Activated CD8-positive, alpha-beta memory T cell treated with anti-CD3 and anti-CD28 coated beads, Interleukin-2, amount 50 U/mL, for 24 hours (primary cell): Measurements from ENCODE around the gene WBP1L.

Experiments
- DNase-seq: peaks from one replicate; pipeline ENCODE4 v3.0.0-alpha.2; 2020; ENCODE audit errors: extremely low read depth

The WBP1L gene

DNA sequence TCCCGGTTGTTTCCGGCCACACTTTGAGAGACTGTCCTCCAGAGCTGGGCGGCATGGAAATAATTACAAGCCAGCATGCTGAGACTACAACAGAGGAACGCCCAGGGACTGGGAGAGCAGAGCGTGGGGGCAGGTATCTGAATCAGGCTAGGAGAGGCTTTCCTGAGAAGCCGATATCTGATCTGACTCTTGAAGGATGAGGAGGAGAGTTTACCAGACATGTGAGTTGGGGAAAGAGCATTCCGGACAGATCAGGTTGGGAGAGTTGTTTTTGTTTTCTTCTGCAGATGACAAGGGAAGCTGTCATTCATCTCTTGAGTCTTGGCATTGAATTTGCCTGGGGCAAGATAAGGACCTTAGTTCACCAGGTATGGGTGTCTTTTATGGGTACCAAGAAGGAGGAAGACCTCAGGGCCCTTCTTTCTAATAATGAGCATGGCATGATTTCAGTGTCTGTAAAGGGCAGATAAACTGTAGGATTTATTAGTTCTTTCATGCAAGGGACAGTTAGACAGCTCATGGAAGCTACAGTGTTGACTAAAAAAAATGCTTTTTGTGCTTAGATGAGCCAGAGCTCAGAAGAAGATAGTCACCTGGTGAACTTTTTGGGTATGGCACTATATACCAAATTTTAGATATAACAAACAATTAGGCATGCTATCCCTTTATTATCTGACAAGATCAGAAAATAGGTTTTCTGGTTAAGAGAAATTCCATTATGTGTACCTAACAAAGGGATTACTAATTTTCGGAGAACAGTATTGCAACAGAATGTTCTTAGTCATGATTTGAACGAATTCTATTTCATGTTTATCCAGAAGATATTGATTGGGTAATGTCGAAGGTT, 36.2 kb downstream of the WBP1L start:
- DNase-seq = no peak

DNA sequence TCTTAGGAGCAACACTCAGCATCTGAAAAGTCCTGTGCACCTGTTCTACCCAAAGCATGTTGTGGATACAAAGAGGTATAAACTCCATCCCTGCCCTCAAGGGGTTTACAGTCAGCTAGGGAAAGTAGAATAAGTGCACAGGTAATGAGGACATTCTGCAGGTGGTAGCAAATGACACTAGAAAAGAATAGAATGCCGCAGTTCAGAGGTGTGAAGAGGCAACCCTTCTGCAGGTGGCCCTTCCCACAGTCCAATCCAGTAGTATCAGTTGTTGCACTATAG, 36.7 kb downstream of the WBP1L start:
- DNase-seq = no peak

DNA sequence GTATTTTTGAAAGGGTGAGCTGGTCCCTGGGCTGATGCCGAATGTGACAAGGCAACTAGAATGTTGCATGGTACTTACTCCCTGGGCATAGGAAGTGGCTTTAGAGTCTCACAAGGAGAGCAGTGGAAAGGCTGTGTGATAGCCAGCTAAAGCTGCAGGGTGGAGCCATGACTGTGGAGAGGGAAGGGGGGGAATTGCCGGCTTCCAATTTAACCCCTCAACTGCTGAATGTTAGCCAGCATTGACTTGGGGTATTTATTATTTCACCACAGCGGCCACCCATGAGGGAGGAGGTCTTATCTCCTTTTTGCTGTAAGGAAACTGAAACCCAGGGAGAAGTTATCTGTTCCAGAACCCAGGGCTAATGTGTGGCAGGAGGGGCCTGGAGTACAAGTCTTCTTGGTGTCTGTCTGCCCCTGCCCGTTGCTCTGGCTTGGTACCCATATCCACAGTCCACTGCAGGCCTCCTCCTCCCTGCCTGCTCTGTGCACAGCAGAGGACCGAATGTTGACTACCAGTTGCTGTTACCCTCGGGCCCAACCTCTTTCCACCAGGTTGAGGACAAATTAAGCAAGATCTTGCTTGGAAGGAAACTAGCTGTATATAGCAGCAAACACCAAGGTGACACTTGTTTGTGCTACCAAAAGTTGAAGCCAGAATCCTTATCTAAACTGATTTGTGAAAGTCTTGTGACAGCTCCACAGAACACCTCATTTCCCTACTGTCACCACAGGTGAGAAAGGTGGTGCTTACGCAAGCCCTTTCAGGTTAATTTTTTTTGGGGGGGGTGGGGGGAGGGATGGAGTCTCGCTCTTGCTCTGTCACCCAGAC, 37.6 kb downstream of the WBP1L start:
- no peak for DNase-seq

DNA sequence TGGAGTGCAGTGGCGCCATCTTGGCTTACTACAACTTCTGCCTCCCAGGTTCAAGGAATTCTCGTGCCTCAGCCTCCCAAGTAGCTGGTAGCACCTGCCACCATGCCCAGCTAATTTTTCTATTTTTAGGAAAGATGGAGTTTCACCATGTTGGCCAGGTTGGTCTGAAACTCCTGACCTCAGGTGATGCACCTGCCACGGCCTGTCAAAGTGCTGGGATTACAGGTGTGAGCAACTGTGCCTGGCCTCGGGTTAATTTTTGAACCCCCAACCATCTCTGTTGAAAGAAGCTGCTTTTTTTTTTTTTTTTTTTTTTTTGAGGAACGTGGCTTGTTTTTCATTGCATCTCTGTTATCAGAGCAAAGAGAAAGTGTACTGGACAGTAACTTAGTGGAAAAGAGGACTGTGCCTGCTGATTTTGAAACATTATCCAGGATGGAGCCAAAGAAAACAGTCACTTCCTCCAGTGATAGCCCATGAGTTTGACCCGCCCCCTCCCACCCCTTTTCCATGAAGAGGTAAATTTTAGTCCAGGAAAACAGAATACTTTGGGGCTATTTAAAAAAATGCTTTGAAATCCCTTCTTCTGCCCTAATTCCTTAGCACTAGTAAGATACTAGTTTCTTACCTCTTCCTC, 38.3 kb downstream of the WBP1L start:
- DNase-seq = no peak

DNA sequence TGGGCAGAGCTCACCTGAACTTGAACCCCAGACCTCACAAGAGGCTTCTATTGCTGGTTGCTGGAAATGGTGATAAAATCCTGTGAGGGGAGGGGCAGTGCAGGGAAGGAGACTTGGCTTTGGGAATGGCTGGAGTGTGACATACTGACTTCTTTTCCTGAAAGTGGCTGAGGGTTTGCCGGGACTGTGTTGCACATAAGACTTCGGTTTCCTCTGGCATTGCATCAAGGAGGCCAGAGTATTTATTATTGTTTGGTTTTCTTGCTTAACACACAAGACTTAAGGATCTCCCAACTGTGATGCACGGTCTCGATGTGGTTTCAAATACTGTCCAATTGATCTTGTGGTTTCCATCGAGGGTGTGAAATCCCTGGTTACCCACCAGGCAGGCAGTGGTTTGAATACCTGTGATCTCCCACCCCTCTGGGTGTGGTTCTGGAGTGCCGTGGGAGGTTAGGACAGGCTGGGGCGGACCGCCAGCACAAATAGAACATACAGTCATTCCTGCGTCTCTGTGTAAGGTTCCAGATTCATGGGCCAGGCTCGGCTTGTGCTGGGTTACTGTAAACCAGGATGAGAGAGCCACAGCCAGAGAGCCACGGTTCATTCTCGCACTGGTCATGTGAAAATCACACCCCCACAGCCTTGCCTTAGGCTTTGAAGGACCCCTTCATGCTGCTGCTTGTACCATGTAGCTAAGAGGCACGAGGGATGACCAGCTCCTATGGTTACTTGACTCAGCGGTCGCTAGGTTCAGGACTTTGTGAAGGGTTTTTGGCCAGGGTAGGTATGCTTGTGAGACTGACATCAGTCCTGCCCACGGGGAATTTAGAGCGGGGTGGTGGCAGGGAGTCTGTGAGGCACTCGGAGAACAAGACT, 39.2 kb downstream of the WBP1L start:
- DNase-seq = no peak

DNA sequence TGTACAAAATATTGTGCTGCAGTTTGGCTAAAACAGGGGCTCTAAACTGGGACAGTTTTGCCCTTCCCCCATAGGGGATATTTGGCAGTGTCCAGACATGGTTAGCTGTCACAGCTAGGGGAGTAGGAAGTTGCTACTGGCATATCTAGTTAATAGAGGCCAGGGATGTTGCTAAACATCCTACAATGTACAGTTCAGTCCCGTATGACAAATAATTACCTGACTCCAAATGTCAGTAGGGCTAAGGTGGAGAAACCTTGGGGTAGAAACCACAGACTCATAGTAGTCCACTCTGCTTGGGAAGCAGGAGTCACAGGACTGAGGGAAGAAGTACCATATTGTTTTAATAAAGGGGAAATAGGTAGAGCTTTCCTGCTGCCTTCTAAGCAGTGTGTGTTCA, 39.8 kb downstream of the WBP1L start:
- DNase-seq = no peak

DNA sequence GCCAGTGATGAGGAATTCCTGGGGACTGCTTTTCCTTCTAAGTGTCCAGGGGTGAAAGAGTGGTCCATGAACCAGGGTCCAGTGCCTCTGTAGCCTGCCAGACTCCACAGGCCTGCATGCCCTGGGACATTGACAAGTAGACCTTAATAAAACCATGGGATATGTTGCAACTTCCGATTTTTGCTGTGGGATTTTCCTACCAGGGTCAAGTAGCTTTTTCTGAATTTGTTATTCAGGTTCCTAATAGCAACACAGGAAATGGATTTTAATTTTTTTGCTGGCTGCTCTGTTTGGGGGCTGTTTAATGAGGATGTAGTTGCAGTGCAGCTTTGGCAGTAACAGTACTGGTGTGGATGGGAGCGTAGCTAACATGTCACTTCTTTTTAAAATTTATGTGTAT, 42.1 kb downstream of the WBP1L start:
- DNase-seq = no peak

DNA sequence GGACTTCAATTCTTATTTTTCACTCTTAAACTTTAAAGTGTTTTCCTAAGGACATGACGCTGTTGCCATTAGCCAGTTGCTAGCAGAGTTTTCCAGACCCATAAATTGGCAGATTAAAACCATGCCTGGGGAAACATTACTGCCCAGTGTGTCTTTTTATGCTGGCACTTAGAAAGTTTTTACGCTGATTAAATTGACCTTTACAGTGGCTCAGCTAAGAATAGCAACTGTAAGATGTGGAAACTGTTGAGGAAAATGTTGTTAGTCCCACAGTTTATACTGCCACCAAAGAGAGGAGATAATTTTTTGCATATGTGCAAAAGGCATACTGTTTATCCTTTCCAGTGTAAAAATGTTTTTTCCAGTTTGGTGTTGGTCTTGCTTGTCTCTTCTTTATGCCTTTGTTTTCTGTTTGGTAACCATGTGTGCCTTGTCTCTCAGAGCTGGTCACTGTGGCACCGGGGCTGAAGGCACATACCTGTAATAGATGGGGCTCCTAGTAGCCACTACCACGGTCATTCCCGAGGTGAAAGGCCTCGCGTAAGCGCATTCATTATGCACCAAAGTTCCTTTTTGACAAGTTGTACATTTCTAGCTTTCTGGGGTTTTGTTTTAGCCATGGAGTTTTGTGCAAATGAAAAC, 48.1 kb downstream of the WBP1L start:
- no peak for DNase-seq

DNA sequence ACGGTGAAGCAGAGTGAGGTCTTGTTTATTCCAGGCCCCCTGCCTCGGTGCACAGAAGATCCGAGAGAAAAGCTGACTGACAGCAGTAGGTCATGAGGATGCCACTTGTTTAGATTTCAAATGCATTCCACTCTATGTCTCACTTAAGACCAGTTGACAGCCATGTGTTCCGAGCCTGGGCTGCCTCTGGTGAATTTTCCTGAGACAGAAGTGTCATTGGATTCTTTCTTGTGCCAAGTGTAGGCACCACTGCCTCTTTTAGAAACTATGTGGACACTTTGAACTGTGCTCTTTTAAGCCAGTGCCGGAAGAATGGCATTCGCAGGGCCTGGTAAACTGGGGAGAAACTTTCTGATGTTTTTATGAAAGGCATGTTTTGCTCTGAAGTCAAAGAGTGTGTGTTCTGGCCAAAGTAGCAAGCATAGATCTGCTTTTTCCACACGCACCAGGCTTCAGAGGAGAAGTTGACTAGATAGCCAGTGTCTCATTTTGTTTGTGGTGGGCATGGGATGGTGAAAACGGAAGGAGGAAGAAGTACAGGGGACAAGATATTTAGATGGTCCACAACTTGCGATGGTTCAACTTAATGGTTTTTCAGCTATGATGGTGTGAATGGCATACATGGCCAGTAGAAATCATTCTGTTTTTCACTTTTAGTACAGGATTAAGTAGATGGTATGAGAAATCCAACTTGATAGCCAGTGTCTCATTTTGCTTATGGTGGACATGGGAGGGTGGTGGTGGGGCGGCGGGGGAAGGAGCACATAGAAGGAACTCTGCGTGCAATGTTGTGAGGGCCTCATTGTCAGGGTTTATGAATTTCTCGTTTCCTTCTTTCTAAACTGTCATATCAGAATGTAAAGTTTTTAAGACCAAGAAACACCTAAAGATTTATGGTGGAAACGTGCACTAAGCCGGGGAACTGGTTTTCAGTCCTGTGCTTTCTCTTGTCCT, 52.0 kb downstream of the WBP1L start:
- no peak for DNase-seq

DNA sequence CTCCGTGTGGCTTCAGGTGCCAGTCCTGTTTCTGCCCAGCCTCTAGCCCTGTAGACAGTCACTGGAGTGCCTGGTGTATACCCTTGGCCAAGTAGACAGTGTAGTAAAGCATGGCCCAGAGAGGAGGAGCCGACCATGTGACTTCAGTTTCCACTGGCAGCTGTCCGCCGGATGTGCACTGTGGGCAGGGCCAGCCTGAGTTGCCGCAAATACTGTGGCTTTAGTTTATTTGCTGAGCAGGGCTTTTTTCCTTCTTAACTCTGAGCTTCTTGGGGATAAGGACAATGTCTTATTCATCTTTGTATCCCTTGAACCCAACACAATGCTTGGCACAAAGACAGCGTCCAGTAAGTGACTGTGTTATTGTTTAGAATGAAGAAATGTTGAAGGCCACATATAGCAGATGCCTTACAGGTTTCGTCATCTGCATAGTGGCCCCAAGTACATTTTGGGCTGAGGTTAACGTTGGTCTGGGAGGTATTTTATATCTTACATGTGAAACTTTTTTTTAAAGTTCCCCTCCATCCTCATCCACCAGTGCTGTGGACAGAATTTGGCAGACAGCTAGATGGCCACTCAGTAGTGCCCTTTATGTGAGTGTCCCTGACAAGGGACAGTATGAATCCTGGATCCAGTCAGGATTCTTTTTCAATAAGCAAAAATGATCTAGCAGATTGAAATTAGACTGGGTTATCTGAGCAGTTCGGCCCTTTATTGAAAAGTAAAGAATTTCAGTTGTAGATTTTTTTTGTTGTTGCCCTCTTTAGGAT, 52.8 kb downstream of the WBP1L start:
- peak; percentile 26 for DNase-seq

DNA sequence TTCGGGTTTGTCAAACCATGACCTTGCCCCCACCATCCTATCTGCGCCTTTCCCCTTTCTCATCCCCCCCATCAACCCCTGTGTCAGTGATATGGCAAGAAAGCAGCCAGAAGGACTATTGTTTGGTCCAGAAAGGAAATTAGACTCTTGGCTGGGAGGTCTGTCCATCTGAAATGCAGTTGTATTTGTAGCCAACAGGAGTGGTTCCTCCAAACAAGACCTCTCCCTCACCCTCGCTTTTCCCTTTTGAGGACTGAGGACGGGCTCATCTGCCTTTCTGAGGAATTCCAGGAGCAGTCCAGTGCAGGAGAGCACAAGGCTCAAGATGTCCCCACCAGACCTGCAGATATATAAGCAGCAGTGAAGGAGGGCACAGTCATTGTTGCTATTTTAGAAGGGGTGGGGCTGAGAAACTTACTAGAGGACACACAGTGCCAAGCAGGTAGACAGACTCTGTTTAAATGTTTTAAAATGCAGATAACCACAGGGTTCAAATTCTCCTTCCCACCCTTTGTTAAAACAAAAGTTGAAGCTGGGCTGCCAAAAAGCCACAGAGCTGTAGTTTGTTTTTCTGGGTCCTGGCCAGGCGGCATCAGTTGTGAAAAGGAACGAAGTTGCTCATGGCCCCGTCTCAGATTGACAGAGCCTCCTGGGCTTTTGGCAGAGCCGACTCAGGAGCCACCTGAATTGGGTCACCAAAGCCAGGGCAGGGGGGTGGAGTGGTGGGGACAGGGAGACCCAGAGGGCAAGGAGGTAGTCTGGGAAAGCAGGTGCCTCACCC, 56.1 kb downstream of the WBP1L start:
- DNase-seq = no peak

DNA sequence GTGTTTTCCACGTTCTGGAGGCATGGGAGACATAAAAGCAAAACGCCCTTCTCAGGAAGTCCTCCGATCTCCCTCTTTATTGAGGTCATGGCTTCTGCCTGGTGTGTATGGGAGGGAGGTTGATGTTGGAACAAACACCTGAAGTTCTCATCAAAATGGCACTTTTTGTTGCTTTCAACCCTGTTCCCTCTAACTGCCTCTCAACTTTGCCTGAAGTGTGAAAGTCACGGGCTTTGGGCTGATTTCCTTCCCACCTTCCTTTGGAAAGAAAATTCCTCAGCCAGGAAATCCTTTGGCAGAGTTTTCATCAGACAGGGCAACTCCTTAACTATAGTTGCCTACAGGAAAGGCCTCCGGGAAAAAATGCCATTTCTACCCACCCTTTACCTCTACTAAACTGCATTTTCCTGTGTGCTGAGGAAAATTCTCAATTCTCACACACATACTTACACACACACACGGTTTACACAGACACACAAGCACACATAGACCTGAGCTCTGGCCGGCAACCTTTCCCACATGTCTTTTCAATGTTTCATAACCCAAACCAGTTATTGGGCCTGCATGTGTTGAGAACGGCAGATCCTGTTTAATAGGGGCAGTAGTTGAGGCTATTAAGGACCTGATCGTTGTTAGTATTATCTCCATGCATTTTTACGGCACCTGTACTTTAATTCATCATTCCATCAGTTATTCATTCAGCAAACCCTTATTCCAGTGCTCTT, 57.0 kb downstream of the WBP1L start:
- DNase-seq = no peak

DNA sequence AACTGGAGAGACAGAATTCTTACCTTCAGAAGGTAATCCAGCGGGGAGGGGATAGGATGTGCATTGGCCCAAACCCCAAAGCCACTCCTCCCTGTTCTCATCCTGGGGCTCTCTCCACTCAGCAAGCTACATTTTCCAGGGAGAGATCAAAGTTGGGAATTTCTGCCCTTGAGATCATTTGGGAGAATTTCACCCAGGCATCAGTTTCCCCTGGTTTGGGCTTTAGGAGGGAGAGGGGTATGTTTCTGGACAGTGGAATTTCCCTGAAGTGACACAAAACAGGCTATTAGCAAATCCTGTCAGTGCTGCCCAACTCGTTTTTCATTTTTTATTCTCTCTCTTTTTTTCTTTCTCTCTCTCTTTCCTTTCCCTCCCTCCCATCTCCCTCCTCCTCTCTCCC, 57.7 kb downstream of the WBP1L start:
- no peak for DNase-seq

DNA sequence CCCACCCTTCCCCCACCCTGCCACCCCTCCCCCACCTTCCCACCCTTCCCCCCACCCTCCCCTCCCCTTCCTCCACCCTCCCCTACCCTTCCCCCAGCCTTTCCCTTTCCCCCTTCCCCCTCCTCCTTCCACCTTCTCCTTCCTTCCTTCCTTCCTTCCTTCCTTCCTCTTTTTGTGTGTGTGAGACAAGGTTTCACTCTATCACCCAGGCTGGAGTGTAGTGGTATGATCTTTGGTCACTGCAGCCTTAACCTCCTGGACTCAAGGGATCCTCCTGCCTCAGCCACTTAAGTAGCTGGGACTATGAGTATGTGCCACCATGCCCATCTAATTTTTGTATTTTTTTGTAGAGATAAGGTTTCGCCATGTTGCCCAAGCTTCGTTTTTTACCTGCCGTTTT, 58.2 kb downstream of the WBP1L start:
- no peak for DNase-seq

DNA sequence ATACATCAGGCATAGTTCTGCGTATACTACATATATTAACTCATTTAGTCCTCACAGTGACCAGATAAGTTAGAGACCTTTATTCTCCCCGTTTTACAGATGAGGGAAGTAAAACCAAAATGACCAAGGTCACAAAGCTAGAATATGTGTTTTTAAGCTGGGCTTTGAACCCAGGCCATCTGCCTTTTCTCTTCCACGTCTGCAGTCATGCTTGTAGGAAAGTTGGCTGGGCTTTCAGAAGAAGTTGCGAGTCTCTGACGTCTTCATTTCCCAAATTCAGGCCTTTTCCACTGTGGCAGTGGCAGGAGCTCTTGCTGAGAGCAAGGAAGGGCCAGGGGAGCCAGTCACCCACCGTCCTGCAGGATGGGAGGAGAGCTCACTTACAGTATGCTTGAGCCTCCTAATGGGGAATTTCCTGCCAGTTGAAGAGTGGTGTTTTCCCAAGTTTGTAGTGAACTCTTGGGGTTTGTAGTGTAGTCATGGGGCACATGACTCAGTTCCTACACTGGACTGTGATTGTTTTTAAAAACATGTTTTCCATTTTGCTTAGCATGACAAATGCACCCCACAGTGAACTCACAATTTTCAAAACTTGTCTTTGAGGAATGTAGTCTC, 59.3 kb downstream of the WBP1L start:
- no peak for DNase-seq

DNA sequence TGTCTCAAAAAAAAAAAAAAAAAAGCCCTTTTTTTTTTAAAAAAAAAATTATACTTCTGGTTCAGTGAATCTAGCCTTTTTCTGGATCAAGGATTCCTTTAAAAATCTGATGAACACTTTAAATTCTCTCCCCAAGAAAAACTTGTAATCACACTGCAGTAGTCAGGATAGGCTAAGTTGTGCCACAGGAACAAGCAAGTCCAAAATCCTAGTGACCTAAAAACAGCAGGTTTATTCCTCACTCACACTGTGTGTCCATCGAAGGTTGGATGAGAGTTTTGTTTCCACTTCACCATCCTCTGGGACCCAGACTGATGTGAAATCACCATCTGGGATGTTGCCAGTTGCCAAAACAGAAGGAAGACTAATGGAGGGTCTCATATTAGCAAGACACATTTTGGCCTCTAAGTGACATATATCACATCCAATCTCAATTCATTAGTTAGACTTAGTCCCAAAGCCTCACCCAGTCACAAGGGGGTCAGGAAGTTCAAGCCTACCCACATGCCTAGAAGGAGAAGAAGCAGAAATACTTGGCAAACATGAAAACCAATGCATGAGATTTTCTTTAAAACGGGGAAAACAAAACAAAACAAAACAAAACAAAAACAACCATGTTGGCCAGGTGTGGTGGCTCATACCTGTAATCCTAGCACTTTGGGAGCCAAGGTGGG, 60.8 kb downstream of the WBP1L start:
- no peak for DNase-seq

DNA sequence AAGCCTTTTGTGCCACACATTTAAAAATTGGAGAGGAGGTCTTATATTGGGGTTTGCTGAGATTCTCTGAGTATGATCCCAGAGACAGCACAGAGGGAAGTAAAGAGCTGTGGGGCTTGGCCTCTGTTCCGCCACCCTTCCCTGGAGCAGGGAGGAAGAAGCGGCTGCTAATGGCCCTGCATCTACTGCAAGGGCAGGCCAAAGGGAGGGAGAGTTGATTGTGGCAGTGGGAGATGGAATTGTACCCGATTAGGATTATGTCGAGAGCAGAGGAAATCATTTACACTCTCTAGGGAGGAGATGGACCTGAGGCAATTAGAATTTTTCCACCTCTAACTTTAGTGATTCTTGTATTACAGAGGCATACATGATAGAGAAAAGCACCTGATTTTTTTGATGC, 64.6 kb downstream of the WBP1L start:
- no peak for DNase-seq
